A549 (cell line): ENCODE data around the gene CCDC146. TPM values are rescaled to one million over a fixed set of nuclear protein-coding genes. Genes with fewer than 3 reads are reported as not detected.

Experiments
- ATAC-seq, 2 experiments: fragments of 200-7000 bp in 1 of 2; fragments of >200 bp in 1 of 2; cut with Nextera tagmentation in 1 of 2; cut with Tn5 transposase in 1 of 2; 3 replicates each; pipeline versions ENCODE4 v1.8.0 to v1.9.1; 2018 to 2020; ENCODE audit warnings: mild to moderate bottlenecking in 1 of 2, moderate library complexity in 1 of 2
- CTCF ChIA-PET: fragments of 300-600 bp; sonication (Branson Sonifier 250); formaldehyde crosslinking; extraction: SDS; loops from one replicate; lab custom pipeline; 2021; ENCODE audit warnings: antibody characterized with exemption, inconsistent platforms; lab: Yijun Ruan, JAX
- POLR2A ChIA-PET: fragments of 350-600 bp; formaldehyde crosslinking; extraction: SDS; loops from one replicate; lab custom pipeline; 2021; ENCODE audit warnings: antibody characterized with exemption, inconsistent platforms; lab: Yijun Ruan, JAX
- DNase-seq, 2 experiments: peaks; one replicate each; pipeline versions ENCODE4 v3.0.0 to v3.0.0-alpha.2; 2011 to 2016; ENCODE audit warnings: low read depth in 1 of 2, low spot score in 1 of 2
- FAIRE-seq: peaks from 2 replicates; lab custom pipeline; 2011; peaks lifted over from hg19 to GRCh38; lab: Jason Lieb, UNC
- H3K27ac ChIP-seq, 2 experiments: fragments of >200 bp; sonication (Bioruptor Twin); formaldehyde crosslinking; 3 replicates each; pipeline ENCODE4 v1.5.1; 2016 to 2017
- H3K4me1 ChIP-seq: fragments of >200 bp; sonication (Bioruptor Twin); formaldehyde crosslinking; 3 replicates; pipeline ENCODE4 v1.6.1; 2016
- H3K4me2 ChIP-seq: fragments of >200 bp; sonication (Bioruptor Twin); formaldehyde crosslinking; 3 replicates; pipeline ENCODE4 v1.6.1; 2016
- H3K4me3 ChIP-seq: fragments of >200 bp; sonication (Bioruptor Twin); formaldehyde crosslinking; 3 replicates; pipeline ENCODE4 v1.5.1; 2016
- H3K9me3 ChIP-seq: fragments of >200 bp; sonication (Bioruptor Twin); formaldehyde crosslinking; 3 replicates; pipeline ENCODE4 v1.6.1; 2016
- BHLHE40 ChIP-seq: IDR thresholded peaks from 2 replicates; pipeline ENCODE4 v1.6.1; 2012; ENCODE audit warnings: low read depth, low read length, inconsistent platforms
- CBX2 ChIP-seq: fragments of 200-600 bp; sonication (generic); IDR thresholded peaks from 2 replicates; pipeline ENCODE4 v1.6.1; 2016; ENCODE audit warnings: low read depth, mild to moderate bottlenecking, borderline replicate concordance
- CEBPB ChIP-seq, 2 experiments: fragments of >200 bp in 1 of 2; sonication (Bioruptor Twin) in 1 of 2; formaldehyde crosslinking in 1 of 2; IDR thresholded peaks; 2 replicates each; pipeline ENCODE4 v1.6.1; 2012 to 2016
- CHD4 ChIP-seq: fragments of 200-600 bp; sonication (generic); IDR thresholded peaks from 2 replicates; pipeline ENCODE4 v1.6.1; 2016; ENCODE audit warnings: antibody characterized with exemption, mild to moderate bottlenecking, borderline replicate concordance
- CTCF ChIP-seq: fragments of >200 bp; sonication (Bioruptor Twin); formaldehyde crosslinking; IDR thresholded peaks from 3 replicates; pipeline ENCODE4 v1.5.1; 2016
- E2F6 ChIP-seq: IDR thresholded peaks from 2 replicates; pipeline ENCODE4 v1.6.1; 2012; ENCODE audit warnings: low read depth, borderline replicate concordance
- ELK1 ChIP-seq: fragments of 150-350 bp; IDR thresholded peaks from 2 replicates; pipeline ENCODE4 v1.6.1; 2014; ENCODE audit warnings: low read depth, mild to moderate bottlenecking, low read length
- FOSL2 ChIP-seq, 2 experiments: fragments of 450-650 bp in 1 of 2; fragments of >200 bp in 1 of 2; sonication (Bioruptor Twin) in 1 of 2; formaldehyde crosslinking; IDR thresholded peaks; 2 replicates each; pipeline versions ENCODE4 v1.5.0 to v1.6.1; 2016 to 2020; ENCODE audit warnings: mild to moderate bottlenecking in 1 of 2, moderate library complexity in 1 of 2
- HDAC2 ChIP-seq: fragments of 200-600 bp; sonication (generic); IDR thresholded peaks from 2 replicates; pipeline ENCODE4 v1.6.1; 2016
- HOXB13 ChIP-seq: fragments of 250-450 bp; sonication (Bioruptor Pico); IDR thresholded peaks from 2 replicates; pipeline ENCODE4 v1.5.0; 2020; ENCODE audit warnings: low read depth, mild to moderate bottlenecking, moderate library complexity
- JUNB ChIP-seq: fragments of >200 bp; sonication (Bioruptor Twin); formaldehyde crosslinking; IDR thresholded peaks from 2 replicates; pipeline ENCODE4 v1.6.1; 2016
- KDM1A ChIP-seq: fragments of 200-600 bp; sonication (generic); IDR thresholded peaks from 2 replicates; pipeline ENCODE4 v1.6.1; 2016; ENCODE audit warnings: low read depth, mild to moderate bottlenecking
- MAFK ChIP-seq: fragments of 450-650 bp; IDR thresholded peaks from 2 replicates; pipeline ENCODE4 v1.6.1; 2014; ENCODE audit not compliant: partially characterized antibody
- NFE2L2 ChIP-seq: fragments of 150-350 bp; conservative IDR thresholded peaks from 2 replicates; pipeline ENCODE4 v1.6.1; 2014; ENCODE audit warnings: low read length
- NR3C1 ChIP-seq: fragments of >200 bp; sonication (Bioruptor Twin); formaldehyde crosslinking; IDR thresholded peaks from 3 replicates; pipeline ENCODE4 v1.6.1; 2017
- POLR2A ChIP-seq: IDR thresholded peaks from 2 replicates; pipeline ENCODE4 v1.6.1; 2012; ENCODE audit warnings: mild to moderate bottlenecking, low read length
- RAD21 ChIP-seq, 2 experiments: fragments of >200 bp in 1 of 2; sonication (Bioruptor Twin) in 1 of 2; formaldehyde crosslinking in 1 of 2; IDR thresholded peaks in 1 of 2; conservative IDR thresholded peaks in 1 of 2; 2 replicates in 1 of 2; 3 replicates in 1 of 2; pipeline ENCODE4 v1.6.1; 2012 to 2018; ENCODE audit warnings: inconsistent platforms in 1 of 2
- RARB ChIP-seq: fragments of 250-450 bp; sonication (Bioruptor Pico); IDR thresholded peaks from 2 replicates; pipeline ENCODE4 v1.8.0; 2021; ENCODE audit warnings: mild to moderate bottlenecking, moderate library complexity
- RFX5 ChIP-seq: fragments of 450-650 bp; IDR thresholded peaks from 2 replicates; pipeline ENCODE4 v1.7.1; 2014; ENCODE audit warnings: antibody characterized with exemption, mild to moderate bottlenecking, moderate library complexity
- SMC3 ChIP-seq: fragments of >200 bp; sonication (Bioruptor Twin); formaldehyde crosslinking; IDR thresholded peaks from 3 replicates; pipeline ENCODE4 v1.6.1; 2018; ENCODE audit warnings: inconsistent platforms
- TFCP2L1 ChIP-seq: fragments of 250-450 bp; sonication (Bioruptor Pico); IDR thresholded peaks from 2 replicates; pipeline ENCODE4 v1.5.0; 2021; ENCODE audit warnings: mild to moderate bottlenecking
- TP53 ChIP-seq: fragments of 250-450 bp; sonication (Bioruptor Pico); IDR thresholded peaks from 2 replicates; pipeline ENCODE4 v1.5.0; 2021; ENCODE audit warnings: mild to moderate bottlenecking, moderate library complexity
- ZFP36 ChIP-seq: fragments of 450-650 bp; IDR thresholded peaks from 2 replicates; pipeline ENCODE4 v1.6.1; 2014; ENCODE audit warnings: borderline replicate concordance; ENCODE audit not compliant: partially characterized antibody
- WGBS: methylation state at CpG from one replicate; pipeline ENCODE4 v1.1.6; 2017; ENCODE audit errors: missing lambda C conversion rate; 5-methylcytosine and 5-hydroxymethylcytosine counted together
- polyA plus RNA-seq, 4 experiments: library from polyadenylated mRNA; depleted of rRNA in 3 of 4; stranded (reverse); fragments of >200 nt; fragmentation: RNase III in 1 of 4; extraction: RNeasy Plus Mini Kit Qiagen cat#74134 plus additional on column Dnase treatment in 1 of 4; gene quantifications; 2 replicates in 3 of 4; 3 replicates in 1 of 4; pipeline ENCODE4 v1.2.3, GENCODE V29; 2011 to 2017

The CCDC146 gene
- polyA plus RNA-seq, 2 of the 4 experiments (the other 2 are of a cell fraction): 1.4 to 3.4 TPM

GRCh38 chr7:77293046-77293445 is 170.6 kb downstream of the CCDC146 start (continued):
- no peak for TF ChIP-seq RFX5
- TF ChIP-seq RAD21 (conservative IDR thresholded peaks at IDR 0.05 in 1 of 2, IDR thresholded peaks at IDR 0.05 in 1 of 2): no peak
- no peak for TF ChIP-seq MAFK
- TF ChIP-seq E2F6: no peak
- no peak for TF ChIP-seq BHLHE40

GRCh38 chr7:77295549-77295948 is 173.1 kb downstream of the CCDC146 start:
- FAIRE-seq: no peak
- CTCF ChIA-PET: interaction anchor here (0.7 to 1.3 kb wide), 4 partner anchors 9 to 49 kb away, joined by 3 to 4 read pairs (median 4); no protein-coding TSS in a partner anchor

More at GRCh38 chr7:77295549-77295948, 173.1 kb downstream of the CCDC146 start:
- TF ChIP-seq HOXB13 (CRISPR knock-in tag): no peak
- no peak for TF ChIP-seq CTCF
- TF ChIP-seq JUNB: no peak
- TF ChIP-seq ZFP36: no peak
- TF ChIP-seq HDAC2: no peak
- no peak for TF ChIP-seq RARB
- no peak for TF ChIP-seq E2F6
- no peak for TF ChIP-seq CEBPB (IDR thresholded peaks at IDR 0.05)
- TF ChIP-seq NR3C1: no peak
- TF ChIP-seq CHD4: no peak
- TF ChIP-seq TFCP2L1 (CRISPR knock-in tag): no peak
- no peak for TF ChIP-seq TP53 (CRISPR knock-in tag)
- TF ChIP-seq ELK1: no peak
- TF ChIP-seq SMC3: no peak
- no peak for TF ChIP-seq POLR2A
- TF ChIP-seq KDM1A: no peak
- no peak for TF ChIP-seq FOSL2 (IDR thresholded peaks at IDR 0.05)
- no peak for TF ChIP-seq FOSL2 (CRISPR knock-in tag; IDR thresholded peaks at IDR 0.05)
- TF ChIP-seq NFE2L2: no peak
- TF ChIP-seq CBX2: no peak
- Histone ChIP-seq H3K27ac (no peak overlapping the region), H3K4me3 (no peak overlapping the region), H3K4me1 (no peaks in the 10 kb centered on the region), H3K9me3 (no peaks in the 10 kb centered on the region; the same call in 2 of the 3 replicates), H3K4me2 (no peak overlapping the region)
- POLR2A ChIA-PET: no interaction called here
- DNase-seq: no peak
- WGBS: 94% methylated on average over 2 of the region's 2 CpGs
- ATAC-seq: no peak
